ENCODE results near the gene NFKB1. TPM values are rescaled to one million over a fixed set of nuclear protein-coding genes. Genes with fewer than 3 reads are reported as not detected.

NFKB1 gene
- total RNA-seq, 6 experiments from 2014 or later = 21.7 to 31.3 (median 27.5) TPM

DNA sequence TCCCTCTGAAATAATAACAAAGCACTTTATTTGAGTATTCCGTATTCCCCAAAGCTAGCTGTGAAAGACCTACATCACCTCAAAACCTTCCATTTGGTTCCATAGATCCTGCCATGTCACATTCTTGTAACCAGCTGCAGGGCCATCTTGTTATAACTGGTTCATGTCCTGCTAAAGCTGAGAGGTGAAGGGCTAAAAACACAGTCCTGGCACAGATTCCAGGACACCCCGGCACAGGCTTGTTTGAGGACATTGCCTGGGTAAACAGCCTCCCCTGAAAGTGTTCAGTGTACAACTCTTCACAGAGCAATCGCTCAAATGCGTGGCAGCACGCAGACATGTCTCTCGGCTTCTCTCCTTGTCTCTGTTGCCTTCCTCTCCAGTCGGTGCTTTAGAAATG, 130.5 kb downstream of the NFKB1 start:
- H3K9me3 Mint-ChIP-seq = no peaks in the 10 kb centered on the region
- H3K27me3 Mint-ChIP-seq (ENCODE audit: insufficient read depth) = no peaks in the 10 kb centered on the region; the same call in 1 of the 2 replicates
- H3K36me3 Mint-ChIP-seq (ENCODE audit: low read depth) = peaks cover 25% of the 10 kb centered on the region
- H3K4me1 Mint-ChIP-seq (ENCODE audit: low read depth) = peaks cover 47% of the 10 kb centered on the region
- DNase-seq = no peak
- TF ChIP-seq, protein P1, sequence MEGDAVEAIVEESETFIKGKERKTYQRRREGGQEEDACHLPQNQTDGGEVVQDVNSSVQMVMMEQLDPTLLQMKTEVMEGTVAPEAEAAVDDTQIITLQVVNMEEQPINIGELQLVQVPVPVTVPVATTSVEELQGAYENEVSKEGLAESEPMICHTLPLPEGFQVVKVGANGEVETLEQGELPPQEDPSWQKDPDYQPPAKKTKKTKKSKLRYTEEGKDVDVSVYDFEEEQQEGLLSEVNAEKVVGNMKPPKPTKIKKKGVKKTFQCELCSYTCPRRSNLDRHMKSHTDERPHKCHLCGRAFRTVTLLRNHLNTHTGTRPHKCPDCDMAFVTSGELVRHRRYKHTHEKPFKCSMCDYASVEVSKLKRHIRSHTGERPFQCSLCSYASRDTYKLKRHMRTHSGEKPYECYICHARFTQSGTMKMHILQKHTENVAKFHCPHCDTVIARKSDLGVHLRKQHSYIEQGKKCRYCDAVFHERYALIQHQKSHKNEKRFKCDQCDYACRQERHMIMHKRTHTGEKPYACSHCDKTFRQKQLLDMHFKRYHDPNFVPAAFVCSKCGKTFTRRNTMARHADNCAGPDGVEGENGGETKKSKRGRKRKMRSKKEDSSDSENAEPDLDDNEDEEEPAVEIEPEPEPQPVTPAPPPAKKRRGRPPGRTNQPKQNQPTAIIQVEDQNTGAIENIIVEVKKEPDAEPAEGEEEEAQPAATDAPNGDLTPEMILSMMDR (IDR thresholded peaks at IDR 0.05) = no peak
- H3K4me3 Mint-ChIP-seq = no peak overlapping the region
- H3K27ac Mint-ChIP-seq = no peak overlapping the region

DNA sequence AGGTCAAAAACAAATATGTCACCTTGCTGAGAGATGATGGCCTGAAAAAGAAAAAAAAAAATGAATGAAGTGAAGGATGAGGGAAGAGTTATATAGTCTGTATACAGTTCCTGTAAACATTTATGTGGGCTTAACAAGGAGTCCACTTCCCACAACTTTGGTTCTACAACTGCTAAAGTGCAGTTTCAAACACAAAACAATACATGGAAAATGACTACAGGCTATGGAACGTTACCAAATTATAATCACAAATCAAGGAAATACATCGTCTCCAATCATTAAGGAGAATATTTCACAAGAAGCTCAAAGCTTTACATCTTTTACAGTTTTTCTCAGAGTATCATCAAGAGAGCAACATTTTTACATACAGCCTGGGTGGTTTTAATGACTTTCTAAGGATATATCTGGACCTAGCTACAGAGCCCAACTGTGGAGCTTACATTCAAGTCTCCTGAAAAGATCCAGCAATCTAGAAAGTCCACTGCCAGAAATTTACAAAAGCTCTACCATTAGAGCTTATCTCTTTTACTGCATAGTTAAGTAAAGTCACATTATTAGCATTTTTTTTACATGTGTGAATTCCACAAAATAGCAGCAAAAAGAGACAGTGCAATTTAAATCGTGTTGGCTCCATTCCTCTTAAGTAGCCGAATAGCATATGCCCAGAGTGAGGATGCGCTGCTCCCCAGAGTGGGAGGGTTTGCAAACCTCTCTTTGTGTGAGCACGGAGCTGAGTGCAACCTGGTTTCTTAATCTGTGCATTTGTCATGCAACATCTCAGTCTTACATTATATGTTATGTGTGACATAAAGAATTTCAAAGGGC, 131.3 kb downstream of the NFKB1 start:
- Mint-ChIP-seq H3K4me1 (ENCODE audit: low read depth) (peaks cover 45% of the 10 kb centered on the region), H3K27me3 (ENCODE audit: insufficient read depth) (no peaks in the 10 kb centered on the region; the same call in 1 of the 2 replicates), H3K27ac (no peak overlapping the region), H3K36me3 (ENCODE audit: low read depth) (peaks cover 32% of the 10 kb centered on the region), H3K9me3 (no peaks in the 10 kb centered on the region), H3K4me3 (no peak overlapping the region)
- TF ChIP-seq, protein P1 (IDR thresholded peaks at IDR 0.05) = no peak
- no peak for DNase-seq

DNA sequence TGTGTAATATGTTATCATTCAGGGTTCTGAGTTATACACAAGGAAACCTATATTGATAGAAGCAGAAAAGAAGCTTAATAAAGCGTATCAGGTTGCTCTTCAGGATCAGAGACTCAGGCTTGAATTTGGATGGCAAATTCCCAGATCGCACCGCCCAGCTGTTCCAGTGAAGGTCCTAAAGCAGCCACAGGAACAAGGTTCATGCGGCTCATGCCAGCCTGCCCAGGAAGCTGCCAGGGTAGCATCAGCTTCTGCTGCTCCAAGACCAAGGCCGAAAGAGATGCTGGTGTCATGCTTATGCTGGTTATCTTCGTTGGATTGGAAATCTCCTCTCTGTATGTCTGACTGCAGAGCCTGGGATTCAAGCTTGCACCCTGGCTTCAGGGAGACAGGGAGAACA, 131.9 kb downstream of the NFKB1 start:
- no peaks in the 10 kb centered on the region for H3K9me3 Mint-ChIP-seq
- TF ChIP-seq, protein P1 (IDR thresholded peaks at IDR 0.05) = no peak
- no peak for DNase-seq
- peaks cover 39% of the 10 kb centered on the region for H3K36me3 Mint-ChIP-seq (ENCODE audit: low read depth)
- H3K27ac Mint-ChIP-seq = no peak overlapping the region
- H3K4me1 Mint-ChIP-seq (ENCODE audit: low read depth) = peaks cover 45% of the 10 kb centered on the region
- no peak overlapping the region for H3K4me3 Mint-ChIP-seq
- no peaks in the 10 kb centered on the region; the same call in 1 of the 2 replicates for H3K27me3 Mint-ChIP-seq (ENCODE audit: insufficient read depth)

DNA sequence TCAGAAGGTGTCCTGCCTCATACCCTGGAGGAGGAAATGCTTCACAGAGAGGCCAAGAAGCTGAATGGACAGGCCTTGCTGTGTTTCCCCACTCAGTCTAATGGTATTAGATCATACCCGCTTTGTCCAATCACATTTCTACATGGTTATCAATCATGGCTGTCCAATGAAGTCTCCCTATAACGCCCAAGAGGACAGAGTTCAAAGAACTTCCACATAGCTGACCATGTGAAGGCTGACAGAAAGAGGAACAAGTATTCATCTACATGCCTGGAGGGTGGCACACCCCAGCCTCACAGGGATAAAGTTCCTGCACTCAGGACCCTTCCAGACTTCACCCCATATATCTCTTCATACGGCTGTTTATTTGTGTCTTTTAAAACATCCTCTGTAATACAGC, 136.2 kb downstream of the NFKB1 start:
- DNase-seq = no peak
- Mint-ChIP-seq H3K4me3 (no peak overlapping the region), H3K36me3 (ENCODE audit: low read depth) (peaks cover 40% of the 10 kb centered on the region), H3K27ac (no peak overlapping the region), H3K9me3 (no peaks in the 10 kb centered on the region), H3K27me3 (ENCODE audit: insufficient read depth) (no peaks in the 10 kb centered on the region; the same call in 1 of the 2 replicates), H3K4me1 (ENCODE audit: low read depth) (peaks cover 60% of the 10 kb centered on the region)
- TF ChIP-seq, protein P1 (IDR thresholded peaks at IDR 0.05) = no peak

DNA sequence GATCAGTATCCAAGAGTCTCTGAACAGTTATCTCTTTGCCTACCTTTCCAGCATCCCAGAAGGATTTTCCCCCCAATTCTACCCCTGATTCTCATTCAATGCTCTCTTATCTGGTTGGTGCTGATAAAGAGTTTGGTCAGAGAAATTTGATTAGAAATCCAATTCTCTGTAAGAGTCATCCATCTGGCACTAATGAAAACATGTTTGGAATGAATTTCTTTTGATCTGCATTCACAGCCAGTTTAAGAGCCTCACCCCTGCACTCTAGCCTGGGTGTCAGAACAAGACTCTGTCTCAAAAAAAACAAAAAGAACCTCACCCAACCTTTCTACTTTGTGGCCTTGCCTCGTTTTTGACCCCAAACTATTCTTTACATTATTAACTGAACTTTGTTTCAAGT, 137.5 kb downstream of the NFKB1 start:
- H3K4me1 Mint-ChIP-seq (ENCODE audit: low read depth) = peaks cover 68% of the 10 kb centered on the region
- TF ChIP-seq, protein P1 (IDR thresholded peaks at IDR 0.05) = no peak
- H3K36me3 Mint-ChIP-seq (ENCODE audit: low read depth) = peaks cover 39% of the 10 kb centered on the region
- H3K27ac Mint-ChIP-seq = peak overlapping the region; percentile 65
- no peaks in the 10 kb centered on the region for H3K9me3 Mint-ChIP-seq
- peak; percentile 6 for DNase-seq
- H3K4me3 Mint-ChIP-seq = peak overlapping the region; percentile 7; the same call in 1 of the 2 replicates
- H3K27me3 Mint-ChIP-seq (ENCODE audit: insufficient read depth) = no peaks in the 10 kb centered on the region; the same call in 1 of the 2 replicates

Data from HFFc6 (cell line).